Fibroblast of lung (primary cell): Measurements from ENCODE around the gene LYPD6. TPM values are rescaled to one million over a fixed set of nuclear protein-coding genes. Genes with fewer than 3 reads are reported as not detected.

Experiments
- DNase-seq, 2 donors: peaks; one replicate each; pipeline versions ENCODE4 v3.0.0 to v3.0.0-alpha.2; 2010; ENCODE audit warnings: low read depth in 2 of 2
- H2AFZ ChIP-seq: 2 replicates; pipeline ENCODE4 v1.5.1; 2012; ENCODE audit warnings: low read length, control low read depth, inconsistent platforms
- H3K27ac ChIP-seq: 2 replicates; pipeline ENCODE4 v1.5.1; 2011; ENCODE audit warnings: low read length, control low read depth; ENCODE audit not compliant: insufficient read depth
- H3K27me3 ChIP-seq: 2 replicates; pipeline ENCODE4 v1.5.1; 2011; ENCODE audit warnings: mild to moderate bottlenecking, low read length; ENCODE audit not compliant: control insufficient read depth, insufficient read depth
- H3K36me3 ChIP-seq: 2 replicates; pipeline ENCODE4 v1.5.1; 2011; ENCODE audit warnings: low read length; ENCODE audit not compliant: control insufficient read depth, insufficient read depth
- H3K4me1 ChIP-seq: 2 replicates; pipeline ENCODE4 v1.5.1; 2011; ENCODE audit warnings: low read length; ENCODE audit not compliant: control insufficient read depth, insufficient read depth; ENCODE audit errors: extremely low read depth
- H3K4me2 ChIP-seq: 2 replicates; pipeline ENCODE4 v1.5.1; 2011; ENCODE audit warnings: low read length, control low read depth; ENCODE audit not compliant: insufficient read depth; ENCODE audit errors: extremely low read depth
- H3K4me3 ChIP-seq, 4 experiments: fragments of 200-600 bp in 1 of 4; sonication (generic) in 1 of 4; replicated peaks in 1 of 4; 2 replicates each; pipeline ENCODE4 v1.5.1; 2011 to 2016; ENCODE audit warnings: low read length in 4 of 4, low read depth in 3 of 4, mild to moderate bottlenecking in 3 of 4, control low read depth in 2 of 4, inconsistent platforms in 1 of 4, mixed read lengths in 1 of 4; ENCODE audit not compliant: insufficient read depth in 1 of 4; ENCODE audit errors: control extremely low read depth in 1 of 4
- H3K79me2 ChIP-seq: 2 replicates; pipeline ENCODE4 v1.5.1; 2012; ENCODE audit warnings: mild to moderate bottlenecking, low read length, inconsistent platforms; ENCODE audit not compliant: control insufficient read depth, insufficient read depth
- H3K9ac ChIP-seq: 2 replicates; pipeline ENCODE4 v1.5.1; 2011; ENCODE audit warnings: mild to moderate bottlenecking, low read length, control low read depth; ENCODE audit not compliant: insufficient read depth
- H3K9me3 ChIP-seq: 2 replicates; pipeline ENCODE4 v1.5.1; 2012; ENCODE audit warnings: low read depth, low read length; ENCODE audit not compliant: control insufficient read depth, insufficient read depth
- H4K20me1 ChIP-seq: 2 replicates; pipeline ENCODE4 v1.5.1; 2011; ENCODE audit warnings: low read length; ENCODE audit not compliant: control insufficient read depth, insufficient read depth; ENCODE audit errors: extremely low read depth
- EZH2 ChIP-seq: IDR thresholded peaks from 2 replicates; pipeline ENCODE4 v1.5.1; 2012; ENCODE audit warnings: low read length, control low read depth, mild to moderate bottlenecking; ENCODE audit errors: missing control alignments
- polyA plus RNA-seq, 2 donors: library from polyadenylated mRNA; depleted of rRNA in 1 of 2; stranded (reverse) in 1 of 2; unstranded in 1 of 2; fragments of >200 nt; gene quantifications; 2 replicates each; pipeline ENCODE4 v1.2.1, GENCODE V29; 2011 to 2012; ENCODE audit warnings: missing spikeins in 1 of 2
- total RNA-seq: library from RNA; depleted of rRNA; stranded (reverse); fragments of >200 nt; gene quantifications from 2 replicates; pipeline ENCODE4 v1.2.1, GENCODE V29; 2014
- TF ChIP-seq, protein P1 (sequence below), 2 donors: IDR thresholded peaks in 1 of 2; conservative IDR thresholded peaks in 1 of 2; 1 replicate in 1 of 2; 2 replicates in 1 of 2; pipeline ENCODE4 v1.5.1; 2011 to 2012; ENCODE audit warnings: low read length in 2 of 2, control low read depth in 1 of 2, inconsistent platforms in 1 of 2, low read depth in 1 of 2, mild to moderate bottlenecking in 1 of 2

Gene LYPD6
- total and polyA plus RNA-seq, 2 donors (not counting 1 experiment from before 2014, with no cell fraction given): 0.17 to 3.7 TPM

DNA sequence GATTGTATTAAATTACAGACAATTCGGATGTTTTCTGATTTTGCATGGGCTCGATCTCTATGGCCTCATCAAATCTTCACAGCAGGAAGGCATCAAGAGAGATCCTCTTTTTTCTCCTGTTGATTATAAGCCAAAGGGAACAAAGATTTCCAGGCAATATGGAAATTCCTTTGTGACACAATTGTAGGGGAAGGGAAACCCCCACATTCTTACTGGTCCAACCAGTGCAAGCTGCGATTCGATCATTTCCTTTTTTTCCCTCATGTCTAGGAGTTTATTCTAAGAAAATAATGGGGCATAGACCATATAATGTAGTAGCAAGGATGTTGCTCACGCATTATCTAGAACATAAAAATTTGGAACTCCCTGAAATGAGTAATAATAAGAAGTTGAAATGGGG, 87.7 kb downstream of the LYPD6 start:
- H3K27me3 ChIP-seq: no peaks in the 10 kb centered on the region
- H3K4me3 ChIP-seq: no peak overlapping the region
- no peaks in the 10 kb centered on the region for H3K9me3 ChIP-seq
- no peaks in the 10 kb centered on the region for H3K36me3 ChIP-seq
- DNase-seq: no peak
- no peak overlapping the region for H3K27ac ChIP-seq
- no peaks in the 10 kb centered on the region for H3K79me2 ChIP-seq
- TF ChIP-seq, protein P1, sequence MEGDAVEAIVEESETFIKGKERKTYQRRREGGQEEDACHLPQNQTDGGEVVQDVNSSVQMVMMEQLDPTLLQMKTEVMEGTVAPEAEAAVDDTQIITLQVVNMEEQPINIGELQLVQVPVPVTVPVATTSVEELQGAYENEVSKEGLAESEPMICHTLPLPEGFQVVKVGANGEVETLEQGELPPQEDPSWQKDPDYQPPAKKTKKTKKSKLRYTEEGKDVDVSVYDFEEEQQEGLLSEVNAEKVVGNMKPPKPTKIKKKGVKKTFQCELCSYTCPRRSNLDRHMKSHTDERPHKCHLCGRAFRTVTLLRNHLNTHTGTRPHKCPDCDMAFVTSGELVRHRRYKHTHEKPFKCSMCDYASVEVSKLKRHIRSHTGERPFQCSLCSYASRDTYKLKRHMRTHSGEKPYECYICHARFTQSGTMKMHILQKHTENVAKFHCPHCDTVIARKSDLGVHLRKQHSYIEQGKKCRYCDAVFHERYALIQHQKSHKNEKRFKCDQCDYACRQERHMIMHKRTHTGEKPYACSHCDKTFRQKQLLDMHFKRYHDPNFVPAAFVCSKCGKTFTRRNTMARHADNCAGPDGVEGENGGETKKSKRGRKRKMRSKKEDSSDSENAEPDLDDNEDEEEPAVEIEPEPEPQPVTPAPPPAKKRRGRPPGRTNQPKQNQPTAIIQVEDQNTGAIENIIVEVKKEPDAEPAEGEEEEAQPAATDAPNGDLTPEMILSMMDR (conservative IDR thresholded peaks at IDR 0.05 in 1 of 2, IDR thresholded peaks at IDR 0.05 in 1 of 2; ENCODE audit: low read depth in 1 of 2, low read length in 2 of 2): no peak
- TF ChIP-seq EZH2: no peak
- H3K4me1 ChIP-seq: peaks cover 7% of the 10 kb centered on the region
- no peak overlapping the region for H2AFZ ChIP-seq
- no peak overlapping the region for H3K9ac ChIP-seq
- H3K4me2 ChIP-seq: no peak overlapping the region
- H4K20me1 ChIP-seq: no peaks in the 10 kb centered on the region

DNA sequence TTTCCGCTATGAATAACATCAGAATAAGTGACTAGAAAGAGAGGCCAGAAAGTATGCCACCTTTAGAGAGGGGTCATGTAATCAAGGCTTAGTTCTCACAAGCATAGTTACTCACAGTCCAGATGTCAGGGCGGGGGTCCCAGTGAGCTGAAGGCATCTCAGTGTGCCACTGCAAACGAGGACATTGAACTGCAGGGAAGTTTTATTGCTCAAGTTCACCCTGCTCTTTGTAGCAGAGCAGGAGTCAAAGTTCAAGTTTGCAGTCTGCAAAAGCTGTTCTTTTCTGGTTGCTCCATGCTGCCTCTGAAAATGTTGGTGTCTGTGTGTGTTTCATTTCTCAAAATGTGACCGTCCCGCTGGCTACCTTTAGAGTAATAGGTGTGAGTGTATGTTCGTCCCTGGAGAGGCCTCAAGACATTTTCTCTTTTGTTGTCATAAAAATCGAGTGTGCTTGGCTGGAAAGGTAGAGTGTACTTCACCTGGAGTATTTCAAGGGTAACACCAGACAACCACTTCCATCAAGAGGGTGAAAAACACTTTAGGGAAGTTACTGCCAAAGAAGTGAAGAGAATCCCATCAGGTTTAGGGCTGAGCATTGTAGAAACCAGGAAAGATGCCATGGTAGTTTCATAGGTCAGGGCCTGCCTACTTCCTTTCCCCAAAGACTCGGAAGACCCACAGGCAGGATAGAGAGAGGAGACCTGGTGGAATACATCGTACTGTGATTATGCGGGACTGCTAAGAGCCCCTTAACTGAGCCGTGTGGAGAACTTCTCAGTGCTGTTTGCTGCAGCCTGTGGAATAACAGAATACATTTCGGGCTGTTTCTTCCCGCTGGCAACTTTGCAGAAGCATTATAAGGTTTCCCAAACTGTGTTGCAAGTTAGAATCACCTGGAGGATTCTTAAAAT, 89.9 kb downstream of the LYPD6 start:
- Histone ChIP-seq H4K20me1 (no peaks in the 10 kb centered on the region), H3K4me2 (no peak overlapping the region), H3K27ac (no peak overlapping the region), H3K36me3 (no peaks in the 10 kb centered on the region), H3K79me2 (no peaks in the 10 kb centered on the region), H2AFZ (no peak overlapping the region), H3K27me3 (no peaks in the 10 kb centered on the region), H3K4me1 (peaks cover 7% of the 10 kb centered on the region), H3K9me3 (no peaks in the 10 kb centered on the region), H3K9ac (no peak overlapping the region), H3K4me3 (no peak overlapping the region)
- TF ChIP-seq, protein P1 (conservative IDR thresholded peaks at IDR 0.05 in 1 of 2, IDR thresholded peaks at IDR 0.05 in 1 of 2; ENCODE audit: low read depth in 1 of 2, low read length in 2 of 2): no peak
- no peak for TF ChIP-seq EZH2
- DNase-seq: peak in 1 of 2 donors; percentile 39

DNA sequence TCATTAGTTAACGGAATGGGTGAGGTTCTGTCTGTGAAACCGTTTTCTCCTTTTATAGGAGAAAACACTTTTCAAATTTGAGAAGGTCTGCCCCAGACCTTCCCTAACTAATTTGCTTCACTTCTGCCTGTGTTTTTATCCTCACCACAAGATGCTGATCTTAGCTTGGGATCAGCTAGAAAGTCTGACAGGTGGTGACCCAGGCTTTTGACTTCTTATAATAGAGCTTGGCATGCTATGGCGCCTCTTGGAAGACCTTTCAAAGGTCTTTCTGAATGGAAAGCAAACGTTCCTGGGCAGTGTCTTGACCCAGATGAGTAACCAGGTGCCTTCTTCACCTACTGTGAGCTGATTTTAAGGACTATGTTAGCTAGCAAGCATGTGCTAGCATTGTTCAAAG, 91.4 kb downstream of the LYPD6 start:
- TF ChIP-seq EZH2: no peak
- TF ChIP-seq, protein P1 (conservative IDR thresholded peaks at IDR 0.05 in 1 of 2, IDR thresholded peaks at IDR 0.05 in 1 of 2; ENCODE audit: low read depth in 1 of 2, low read length in 2 of 2): no peak
- H3K4me1 ChIP-seq: peaks cover 9% of the 10 kb centered on the region
- no peaks in the 10 kb centered on the region for H4K20me1 ChIP-seq
- DNase-seq: no peak
- no peak overlapping the region for H2AFZ ChIP-seq
- no peaks in the 10 kb centered on the region for H3K36me3 ChIP-seq
- no peak overlapping the region for H3K4me2 ChIP-seq
- H3K9ac ChIP-seq: no peak overlapping the region
- no peak overlapping the region for H3K4me3 ChIP-seq
- no peak overlapping the region for H3K27ac ChIP-seq
- no peaks in the 10 kb centered on the region for H3K9me3 ChIP-seq
- no peaks in the 10 kb centered on the region for H3K27me3 ChIP-seq
- H3K79me2 ChIP-seq: no peaks in the 10 kb centered on the region
